Measurements from ENCODE around the gene PRKCB. TPM values are rescaled to one million over a fixed set of nuclear protein-coding genes. Genes with fewer than 3 reads are reported as not detected.

The PRKCB gene
- polyA plus RNA-seq, 1 donor from 2014 or later: 27.6 TPM

DNA sequence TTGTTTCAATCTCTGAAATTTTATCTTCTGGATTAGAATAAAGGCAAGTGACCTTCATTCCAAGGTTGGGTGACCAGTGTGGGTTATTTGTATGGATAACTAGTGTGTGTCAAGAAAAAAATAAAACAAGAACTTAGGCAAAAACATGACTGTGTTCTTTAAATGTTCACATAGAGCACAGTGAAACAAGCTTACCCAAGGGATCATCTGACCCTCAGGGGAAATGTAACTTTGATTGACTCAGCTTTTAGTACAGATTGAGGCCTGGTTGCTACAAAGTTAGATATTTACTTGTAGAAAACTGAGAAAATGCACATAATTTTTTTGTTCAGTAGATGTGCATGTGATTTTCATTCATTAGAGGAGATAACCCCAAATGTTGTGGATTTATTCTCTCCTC, 427.0 kb downstream of the PRKCB start:
- H3K4me2 ChIP-seq (ENCODE audit: low read length): no peak overlapping the region
- H3K79me2 ChIP-seq (replicated peaks; ENCODE audit: insufficient read depth, low read length): no peaks in the 10 kb centered on the region
- no peaks in the 10 kb centered on the region for H3K9me3 ChIP-seq (ENCODE audit: low read length)
- no peak overlapping the region for H3K27ac ChIP-seq (ENCODE audit: low read length)
- H3K4me3 ChIP-seq (ENCODE audit: low read length): no peak overlapping the region
- no peak overlapping the region for H3K9ac ChIP-seq (ENCODE audit: low read length)
- H2AFZ ChIP-seq (ENCODE audit: low read depth, low read length): no peak overlapping the region
- no peaks in the 10 kb centered on the region for H4K20me1 ChIP-seq (ENCODE audit: insufficient read depth)
- peaks cover 26% of the 10 kb centered on the region for H3K27me3 ChIP-seq (ENCODE audit: insufficient read depth, low read depth, low read length)
- H3K36me3 ChIP-seq (ENCODE audit: insufficient read depth, low read length): no peaks in the 10 kb centered on the region
- H3K9me2 ChIP-seq (ENCODE audit: insufficient read depth, low read length): no peaks in the 10 kb centered on the region
- H3F3A ChIP-seq (ENCODE audit: insufficient read depth, low read length, poor library complexity, severe bottlenecking): no peaks in the 10 kb centered on the region
- no peak for TF ChIP-seq CTCF (IDR thresholded peaks at IDR 0.05; ENCODE audit: poor library complexity, severe bottlenecking)
- TF ChIP-seq EZH2 (IDR thresholded peaks at IDR 0.05; ENCODE audit: borderline replicate concordance, insufficient read depth, low read length, poor library complexity, severe bottlenecking): no peak
- TF ChIP-seq EP300 (conservative IDR thresholded peaks at IDR 0.05; ENCODE audit: poor library complexity, severe bottlenecking): no peak
- TF ChIP-seq MXI1 (conservative IDR thresholded peaks at IDR 0.05; ENCODE audit: poor library complexity, severe bottlenecking): no peak
- TF ChIP-seq TAF1 (IDR thresholded peaks at IDR 0.05; ENCODE audit: low read depth): no peak
- TF ChIP-seq POLR2AphosphoS5 (IDR thresholded peaks at IDR 0.05): no peak

Small RNAs within 50 kb of the gene (small RNA-seq; reads per million reads assigned to genes)
- 0 reads per million in 3 experiments for gene MIR1273H

Other genes with a start within 250 kb of the PRKCB start
- gene NDUFAB1, start 239.7 kb upstream of the PRKCB start, polyA plus RNA-seq: 428 and 492 TPM in 2 replicates
- gene PALB2, start 194.7 kb upstream of the PRKCB start, polyA plus RNA-seq: 6.5 and 7.4 TPM in 2 replicates
- gene DCTN5, start 194.5 kb upstream of the PRKCB start, polyA plus RNA-seq: 63.7 and 65.8 TPM in 2 replicates
- gene PLK1, start 157.1 kb upstream of the PRKCB start, polyA plus RNA-seq: 0.21 and 1.3 TPM in 2 replicates
- gene ERN2, start 122.8 kb upstream of the PRKCB start, polyA plus RNA-seq: not detected in 2 replicates
- gene CHP2, start 81.0 kb upstream of the PRKCB start, polyA plus RNA-seq: not detected in 2 replicates

All from neural cell (in vitro differentiated cells).